ENCODE measurements around the gene GALNT9. TPM values are rescaled to one million over a fixed set of nuclear protein-coding genes. Genes with fewer than 3 reads are reported as not detected.

Gene GALNT9
- polyA plus RNA-seq, 3 donors, result not detected

GRCh38 chr12:132175496-132176384 is 153.6 kb downstream of the GALNT9 start:
- WGBS (ENCODE audit: insufficient coverage), result 80% methylated on average over 28 of the region's 35 CpGs
- no peaks in the 10 kb centered on the region for H3K79me2 ChIP-seq (ENCODE audit: insufficient read depth, low read length)
- Mint-ChIP-seq H3K36me3 (no peaks in the 10 kb centered on the region), H3K4me1 (peaks cover 11% of the 10 kb centered on the region), H3K4me3 (no peak overlapping the region), H3K27me3 (ENCODE audit: low read depth in 3 of 3) (peaks cover 12 to 36% (median 18%) of the 10 kb centered on the region in 3 donors), H3K9me3 (peaks cover 0 to 2% (median 0%) of the 10 kb centered on the region in 7 donors), H3K27ac (no peak overlapping the region)
- no peak overlapping the region for H2AFZ ChIP-seq (ENCODE audit: insufficient read depth, low read depth, low read length, poor library complexity, severe bottlenecking)
- no peak for DNase-seq
- H3K4me1 ChIP-seq (ENCODE audit: control insufficient read depth in 1 of 2, insufficient read depth in 2 of 2, low read length in 2 of 2), result peaks cover 7 to 11% of the 10 kb centered on the region in 2 donors
- TF ChIP-seq CTCF (IDR thresholded peaks at IDR 0.05), result no peak
- no peaks in the 10 kb centered on the region for H3K9me3 ChIP-seq (replicated peaks in 1 of 2; ENCODE audit: control insufficient read depth in 1 of 2, insufficient read depth in 1 of 2, low read length in 2 of 2)
- no peak overlapping the region for H3K4me2 ChIP-seq (replicated peaks; ENCODE audit: extremely low read depth, low read length, poor library complexity, severe bottlenecking)
- intact Hi-C loops (cut with micrococcal nuclease), result no loop called here
- no peak overlapping the region for H3K9ac ChIP-seq (ENCODE audit: insufficient read depth, low read length, poor library complexity, severe bottlenecking)
- H3K36me3 ChIP-seq (replicated peaks in 1 of 2; ENCODE audit: control insufficient read depth in 1 of 2, insufficient read depth in 2 of 2, low read length in 2 of 2), result no peaks in the 10 kb centered on the region
- no peaks in the 10 kb centered on the region for H4K20me1 ChIP-seq (ENCODE audit: insufficient read depth, low read length)
- H3K4me3 ChIP-seq (replicated peaks in 1 of 3; ENCODE audit: low read depth in 2 of 3, low read length in 3 of 3), result no peak overlapping the region
- H3K27ac ChIP-seq (ENCODE audit: low read depth in 1 of 2, low read length in 2 of 2), result no peak overlapping the region
- H3K27me3 ChIP-seq (ENCODE audit: control insufficient read depth in 2 of 2, insufficient read depth in 2 of 2, low read length in 2 of 2), result peaks cover 0 to 9% of the 10 kb centered on the region in 2 donors

GRCh38 chr12:132174839-132175490 is 154.4 kb downstream of the GALNT9 start:
- Histone ChIP-seq H3K9me3 (replicated peaks in 1 of 2; ENCODE audit: control insufficient read depth in 1 of 2, insufficient read depth in 1 of 2, low read length in 2 of 2) (no peaks in the 10 kb centered on the region), H3K79me2 (ENCODE audit: insufficient read depth, low read length) (no peaks in the 10 kb centered on the region), H2AFZ (ENCODE audit: insufficient read depth, low read depth, low read length, poor library complexity, severe bottlenecking) (no peak overlapping the region), H3K27ac (ENCODE audit: low read depth in 1 of 2, low read length in 2 of 2) (no peak overlapping the region), H3K9ac (ENCODE audit: insufficient read depth, low read length, poor library complexity, severe bottlenecking) (no peak overlapping the region), H3K4me1 (ENCODE audit: control insufficient read depth in 1 of 2, insufficient read depth in 2 of 2, low read length in 2 of 2) (peaks cover 7 to 11% of the 10 kb centered on the region in 2 donors), H4K20me1 (ENCODE audit: insufficient read depth, low read length) (no peaks in the 10 kb centered on the region), H3K27me3 (ENCODE audit: control insufficient read depth in 2 of 2, insufficient read depth in 2 of 2, low read length in 2 of 2) (peaks cover 0 to 9% of the 10 kb centered on the region in 2 donors), H3K4me3 (replicated peaks in 1 of 3; ENCODE audit: low read depth in 2 of 3, low read length in 3 of 3) (no peak overlapping the region), H3K36me3 (replicated peaks in 1 of 2; ENCODE audit: control insufficient read depth in 1 of 2, insufficient read depth in 2 of 2, low read length in 2 of 2) (no peaks in the 10 kb centered on the region), H3K4me2 (replicated peaks; ENCODE audit: extremely low read depth, low read length, poor library complexity, severe bottlenecking) (no peak overlapping the region)
- Mint-ChIP-seq H3K4me3 (no peak overlapping the region), H3K27me3 (ENCODE audit: low read depth in 3 of 3) (peaks cover 12 to 40% (median 20%) of the 10 kb centered on the region in 3 donors), H3K9me3 (peaks cover 0 to 2% (median 0%) of the 10 kb centered on the region in 7 donors), H3K4me1 (peaks cover 11% of the 10 kb centered on the region), H3K36me3 (no peaks in the 10 kb centered on the region), H3K27ac (peak overlapping the region in 1 of 7 donors; percentile 20)
- no peak for DNase-seq
- no peak for TF ChIP-seq CTCF (IDR thresholded peaks at IDR 0.05)
- 81% methylated on average over 13 of the region's 25 CpGs for WGBS (ENCODE audit: insufficient coverage)
- intact Hi-C loops (cut with micrococcal nuclease), result no loop called here
